Urinary bladder (tissue), 4 donors: Measurements from ENCODE around the gene CD7. TPM values are rescaled to one million over a fixed set of nuclear protein-coding genes. Genes with fewer than 3 reads are reported as not detected.
A peak's percentile ranks its signal among the peaks of the same experiment; 100 is the strongest.

Source experiments
- DNase-seq: peaks from one replicate; pipeline ENCODE4 v3.0.0-alpha.2; 2015; ENCODE audit errors: extremely low spot score
- H3K27ac ChIP-seq: one replicate; pipeline ENCODE4 v1.5.1; 2013; ENCODE audit warnings: low read depth, mild to moderate bottlenecking, moderate library complexity
- H3K36me3 ChIP-seq: one replicate; pipeline ENCODE4 v1.6.1; 2013; ENCODE audit warnings: mild to moderate bottlenecking, moderate library complexity; ENCODE audit not compliant: insufficient read depth
- H3K4me1 ChIP-seq: one replicate; pipeline ENCODE4 v1.6.1; 2013; ENCODE audit warnings: mild to moderate bottlenecking, moderate library complexity; ENCODE audit not compliant: insufficient read depth
- H3K4me3 ChIP-seq: one replicate; pipeline ENCODE4 v1.5.1; 2013; ENCODE audit warnings: low read depth, low read length
- WGBS: extraction: QIAGEN DNeasy Blood & Tissue Kit; methylation state at CpG from one replicate; pipeline ENCODE4 v1.1.7; 2013; 5-methylcytosine and 5-hydroxymethylcytosine counted together
- polyA plus RNA-seq: library from polyadenylated mRNA; stranded (reverse); fragments of 200-250 nt; gene quantifications from one replicate; pipeline ENCODE4 v1.2.3, GENCODE V29; 2013
- total RNA-seq: library from RNA; depleted of rRNA; stranded (reverse); fragments of >200 nt; gene quantifications from one replicate; pipeline ENCODE4 v1.2.3, GENCODE V29; 2014
- donor health status: healthy with polysubstance abuse.
- donor health status: healthy.

CD7 gene
- total and polyA plus RNA-seq, 2 donors = 0.69 to 3.7 TPM

DNA sequence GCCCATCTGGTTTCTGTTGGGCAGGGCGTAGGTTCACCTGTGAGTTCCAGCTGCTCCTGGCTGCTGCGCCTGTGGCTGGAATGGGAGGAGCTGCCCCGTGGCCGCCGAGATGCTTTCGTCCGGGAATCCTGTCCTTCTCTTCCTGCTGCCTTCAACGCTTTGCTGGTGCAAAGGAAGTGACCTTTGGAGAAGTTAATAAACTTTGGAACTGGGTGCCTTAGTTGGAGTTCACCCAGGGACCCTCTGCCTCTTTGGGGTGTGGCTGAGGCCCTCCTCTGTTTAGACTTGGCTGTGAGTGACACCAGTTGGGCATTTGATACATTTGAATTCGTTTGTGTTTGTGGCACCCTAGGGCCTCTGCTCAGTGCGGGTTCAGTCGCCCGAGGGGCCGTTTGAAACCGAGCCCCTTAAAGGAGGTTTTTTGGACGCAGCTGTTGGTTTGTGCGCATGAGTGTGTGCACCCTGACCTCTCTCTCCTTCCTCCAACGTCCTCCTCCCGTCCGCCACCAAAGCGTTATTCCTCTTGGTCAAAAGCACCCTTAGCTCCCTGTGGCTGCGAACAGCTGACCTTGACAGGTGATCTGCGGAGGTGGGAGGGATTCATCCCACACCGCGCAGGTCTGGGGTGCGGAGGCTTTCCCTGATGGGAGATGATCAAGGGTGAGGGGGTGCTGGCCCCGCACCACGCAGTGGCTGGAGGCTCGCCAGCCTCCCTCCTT lies 25.1 kb upstream of the CD7 start:
- Histone ChIP-seq H3K4me3 (no peak overlapping the region), H3K4me1 (no peaks in the 10 kb centered on the region), H3K27ac (no peak overlapping the region), H3K36me3 (no peaks in the 10 kb centered on the region)
- DNase-seq = no peak
- WGBS = 78% methylated on average over 28 of the region's 28 CpGs

- WGBS = 53% methylated on average over 10 of the region's 10 CpGs
- Histone ChIP-seq H3K4me1 (no peaks in the 10 kb centered on the region), H3K4me3 (peak overlapping the region; percentile 4), H3K36me3 (no peaks in the 10 kb centered on the region), H3K27ac (no peak overlapping the region)
- DNase-seq = no peak
Measured at GRCh38 chr17:82339634-82340580, 22.5 kb upstream of the CD7 start.

GRCh38 chr17:82338858-82339633 lies 21.6 kb upstream of the CD7 start:
- H3K4me1 ChIP-seq = no peaks in the 10 kb centered on the region
- DNase-seq = peak; percentile 77
- peak overlapping the region; percentile 4 for H3K4me3 ChIP-seq
- H3K36me3 ChIP-seq = no peaks in the 10 kb centered on the region
- 10% methylated on average over 29 of the region's 29 CpGs for WGBS
- H3K27ac ChIP-seq = no peak overlapping the region

- DNase-seq = no peak
- H3K36me3 ChIP-seq = no peaks in the 10 kb centered on the region
- 39% methylated on average over 16 of the region's 16 CpGs for WGBS
- H3K27ac ChIP-seq = peak overlapping the region; percentile 11
- peak overlapping the region; percentile 34 for H3K4me3 ChIP-seq
- no peaks in the 10 kb centered on the region for H3K4me1 ChIP-seq
Measured at GRCh38 chr17:82334622-82335394, 17.4 kb upstream of the CD7 start.

GRCh38 chr17:82334204-82334621 lies 16.8 kb upstream of the CD7 start:
- 65% methylated on average over 25 of the region's 25 CpGs for WGBS
- Histone ChIP-seq H3K4me1 (no peaks in the 10 kb centered on the region), H3K4me3 (peak overlapping the region; percentile 65)

DNA sequence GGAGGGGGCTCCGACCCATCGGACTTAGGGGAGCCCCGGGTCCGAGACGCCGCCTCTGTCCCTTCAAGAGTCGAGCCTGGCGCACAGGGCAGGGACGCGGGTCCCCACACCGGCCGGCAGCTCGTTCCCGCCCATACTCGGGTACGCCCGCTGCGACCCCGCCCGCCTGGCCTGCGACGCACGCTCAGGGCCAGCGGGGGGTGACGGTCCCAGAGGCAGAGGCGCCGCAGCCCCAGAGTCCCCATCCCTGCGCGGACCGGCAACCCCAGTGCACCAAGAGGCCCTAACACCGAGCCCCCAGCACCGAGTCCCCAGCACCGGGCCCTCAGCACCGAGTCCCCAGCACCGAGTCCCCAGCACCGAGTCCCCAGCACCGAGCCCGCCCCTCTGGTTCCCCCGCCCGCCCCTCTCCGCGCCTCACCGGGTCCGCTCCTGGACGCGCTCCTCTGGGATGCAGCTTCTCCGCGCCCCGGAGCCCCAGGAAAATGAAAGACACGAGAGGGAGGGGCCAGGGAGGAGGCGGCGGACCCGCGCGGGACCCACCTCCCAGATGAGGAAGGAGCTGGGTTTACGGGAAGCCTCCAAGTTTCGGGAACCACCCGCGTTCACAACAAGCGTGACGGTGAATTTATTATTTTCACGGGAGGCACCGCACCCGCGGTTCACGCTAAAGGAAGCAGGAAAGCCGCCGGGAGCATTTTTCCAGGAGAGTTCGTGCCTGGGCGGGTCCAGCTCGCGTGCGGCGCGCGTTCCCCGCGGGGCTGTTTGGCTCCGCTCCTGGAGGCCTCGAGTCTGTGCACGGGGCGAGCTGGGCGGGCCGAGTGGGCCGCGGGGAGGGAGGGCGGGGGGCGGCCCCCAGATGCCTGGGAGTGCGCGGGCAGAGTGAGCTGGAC lies 16.1 kb upstream of the CD7 start, which contains the start of gene SECTM1:
Gene SECTM1 (minus strand): TSS at position 488 of the 893 bp plus-strand sequence. CDS start 6,526 bp downstream, outside the sequence.
- no peak for DNase-seq
- Histone ChIP-seq H3K4me1 (no peaks in the 10 kb centered on the region), H3K4me3 (peak within 1 kb of the TSS; percentile 65), H3K36me3 (no peaks in the 10 kb centered on the region), H3K27ac (peak within 1 kb of the TSS; percentile 54)
- 2% methylated on average over 90 of the region's 90 CpGs for WGBS

More at GRCh38 chr17:82334204-82334621, 16.8 kb upstream of the CD7 start:
- Histone ChIP-seq H3K27ac (no peak overlapping the region), H3K36me3 (no peaks in the 10 kb centered on the region)
- no peak for DNase-seq

DNA sequence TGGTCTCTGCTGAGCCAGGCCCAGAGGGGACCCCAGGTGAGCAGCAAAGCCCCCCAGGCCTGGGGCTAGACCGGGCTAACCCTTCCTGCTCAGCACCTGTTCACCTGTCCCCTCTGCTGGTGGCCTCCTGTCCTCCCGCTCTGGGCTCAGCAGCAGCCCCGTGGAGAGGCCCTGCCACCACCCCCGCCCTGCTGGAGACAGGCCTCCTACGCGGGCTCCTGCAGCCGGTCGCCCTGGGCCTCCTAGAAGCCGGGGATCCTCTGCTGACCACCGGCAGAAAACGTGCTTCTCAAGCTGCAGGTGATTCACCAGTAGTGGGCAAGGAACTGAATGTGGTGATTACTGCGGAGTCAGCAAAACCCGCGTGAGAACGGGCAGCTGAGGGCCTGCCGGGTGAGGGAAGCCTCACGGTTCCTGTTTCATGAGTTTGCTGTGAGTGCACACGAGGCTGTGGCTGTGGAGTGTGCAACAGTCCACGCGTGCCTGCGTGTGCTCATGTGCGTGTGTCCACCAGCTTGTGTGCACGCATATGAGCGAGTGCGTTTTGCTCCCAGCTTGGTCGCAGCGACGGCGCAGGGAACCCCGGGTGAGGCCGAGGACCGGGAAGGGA lies 15.4 kb upstream of the CD7 start:
- Histone ChIP-seq H3K4me1 (no peaks in the 10 kb centered on the region), H3K4me3 (peak overlapping the region; percentile 65), H3K27ac (no peak overlapping the region), H3K36me3 (no peaks in the 10 kb centered on the region)
- no peak for DNase-seq
- WGBS = 15% methylated on average over 32 of the region's 32 CpGs

DNA sequence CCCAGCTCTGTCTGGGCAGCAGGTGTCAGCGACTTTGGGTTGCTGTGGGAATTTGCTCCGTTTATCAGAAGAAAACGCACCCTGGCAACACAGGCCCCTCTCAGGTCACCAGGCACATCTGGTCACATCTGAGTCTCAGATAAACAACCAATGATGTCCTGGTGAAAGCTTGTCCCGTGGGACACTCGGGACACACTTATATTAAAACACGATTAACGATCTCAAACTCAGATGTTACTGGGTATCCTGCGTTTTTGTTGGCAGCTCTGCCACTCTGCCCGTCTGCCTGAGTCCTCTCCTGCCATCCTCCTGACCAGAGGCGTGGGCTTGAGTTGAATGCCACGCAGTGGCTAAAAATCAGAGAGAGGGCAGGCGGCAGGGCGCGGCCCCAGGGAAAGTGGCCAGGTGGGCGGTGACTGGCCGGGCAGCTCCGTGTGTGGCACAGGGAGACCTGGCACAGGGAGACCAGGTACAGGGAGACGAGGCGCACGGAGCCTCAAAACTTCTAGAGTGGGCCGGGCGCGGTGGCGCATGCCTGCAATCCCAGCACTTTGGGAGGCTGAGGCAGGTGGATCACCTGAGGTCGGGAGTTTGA lies 14.0 kb upstream of the CD7 start:
- H3K4me3 ChIP-seq = no peak overlapping the region
- DNase-seq = no peak
- H3K27ac ChIP-seq = no peak overlapping the region
- 93% methylated on average over 25 of the region's 25 CpGs for WGBS
- H3K4me1 ChIP-seq = no peaks in the 10 kb centered on the region
- no peaks in the 10 kb centered on the region for H3K36me3 ChIP-seq

DNA sequence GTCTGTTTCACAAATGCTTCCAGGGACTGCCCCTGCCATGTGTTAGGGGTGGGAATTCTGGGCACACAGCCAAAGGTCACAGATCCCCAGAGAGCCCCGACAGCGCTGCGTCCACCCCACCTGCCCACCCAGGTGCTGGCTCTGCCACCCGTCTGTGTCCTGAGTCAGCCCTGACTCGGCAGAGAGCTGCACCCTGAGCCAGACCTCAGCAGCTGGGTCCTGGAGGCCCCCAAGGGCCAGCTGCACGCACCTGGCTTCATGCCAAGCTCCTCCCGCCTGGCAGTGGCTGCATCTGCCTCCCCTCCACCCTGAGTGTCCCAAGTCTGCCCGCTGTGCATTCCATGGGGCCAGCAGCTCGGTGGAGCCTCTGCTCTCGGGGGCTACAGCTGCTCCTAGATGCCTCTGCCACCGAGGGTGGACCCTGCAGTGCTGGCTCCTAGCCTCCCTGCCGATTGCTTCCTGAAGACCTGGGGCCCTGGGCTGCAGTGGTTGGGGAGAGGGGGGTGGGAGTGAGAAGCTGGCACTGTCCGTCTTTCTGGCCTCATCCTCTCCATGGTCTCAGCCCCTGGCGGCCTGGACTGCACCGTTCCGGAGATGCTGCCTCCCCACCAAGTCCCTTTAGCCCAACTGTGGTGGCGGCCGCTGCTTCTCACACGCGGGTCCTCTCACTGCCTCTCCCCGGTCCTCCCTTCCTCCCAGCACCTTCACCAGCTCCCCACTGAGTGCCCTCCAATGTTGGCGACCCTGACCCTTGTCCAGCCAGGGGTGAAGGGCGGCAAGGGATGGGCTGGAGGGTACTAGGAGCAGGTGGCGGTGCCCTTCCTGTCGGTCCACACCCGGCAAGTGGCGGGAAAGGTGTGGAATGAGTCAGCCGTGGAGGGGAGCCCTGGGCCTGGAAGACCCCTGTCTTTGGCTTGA lies 13.2 kb upstream of the CD7 start:
- Histone ChIP-seq H3K27ac (no peak overlapping the region), H3K36me3 (no peaks in the 10 kb centered on the region)
- DNase-seq = no peak

DNA sequence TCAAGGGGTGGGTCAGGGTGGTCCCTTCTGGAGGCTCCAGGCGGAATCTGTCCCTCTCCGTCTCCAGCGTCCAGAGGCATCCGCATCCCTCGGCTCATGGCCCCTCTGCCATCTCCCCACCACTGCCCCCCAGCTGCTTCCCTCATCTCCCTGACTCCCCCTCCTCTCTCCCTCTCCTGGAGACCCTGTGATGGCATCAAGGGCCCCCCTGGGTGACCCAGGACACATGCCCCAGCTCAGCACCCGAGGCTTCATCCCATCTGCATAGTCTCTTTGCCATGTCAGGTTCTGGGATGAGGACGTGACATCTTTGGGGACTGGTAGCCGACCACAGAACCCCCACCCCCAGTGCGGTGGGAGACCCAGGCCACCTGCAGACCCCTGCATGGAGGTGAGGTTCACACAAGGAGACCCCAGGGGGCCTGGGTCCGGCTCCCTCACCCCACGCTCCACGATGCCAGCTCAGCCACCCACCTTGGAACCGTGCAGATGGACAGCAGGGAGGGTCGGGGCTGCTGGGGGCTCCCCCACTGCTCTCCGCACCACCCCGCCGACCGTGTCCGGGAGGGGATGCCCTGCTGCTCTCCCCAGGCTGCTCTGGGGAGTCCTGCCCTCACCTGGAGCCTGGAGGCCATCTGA lies 12.4 kb upstream of the CD7 start:
- Histone ChIP-seq H3K27ac (no peak overlapping the region), H3K36me3 (no peaks in the 10 kb centered on the region), H3K4me3 (no peak overlapping the region), H3K4me1 (no peaks in the 10 kb centered on the region)
- WGBS = 69% methylated on average over 19 of the region's 19 CpGs
- no peak for DNase-seq

More for the DNA sequence above, 13.2 kb upstream of the CD7 start:
- no peaks in the 10 kb centered on the region for H3K4me1 ChIP-seq
- H3K4me3 ChIP-seq = no peak overlapping the region
- WGBS = 42% methylated on average over 28 of the region's 28 CpGs
